Fibroblast of pulmonary artery (primary cell): ENCODE measurements around the gene SSB.
A peak's percentile ranks its signal among the peaks of the same experiment; 100 is the strongest.
"Not testable (repeated sequence)": the region's sequence is repeated elsewhere in the genome, so short reads cannot be mapped to it uniquely, and the experiment has no call there.

Experiments
- DNase-seq: peaks from one replicate; pipeline ENCODE4 v3.0.0-alpha.2; 2010; ENCODE audit warnings: low read depth
- H3K4me3 ChIP-seq: replicated peaks from 2 replicates; pipeline ENCODE4 v1.5.1; 2011; ENCODE audit warnings: low read depth, mild to moderate bottlenecking, control low read depth, low read length, moderate library complexity
- CTCF ChIP-seq: IDR thresholded peaks from 2 replicates; pipeline ENCODE4 v1.5.1; 2011; ENCODE audit warnings: mild to moderate bottlenecking, control low read depth, low read length, inconsistent platforms; ENCODE audit errors: missing control alignments

Gene SSB

GRCh38 chr2:169759987-169760386 lies 38.7 kb upstream of the SSB start:
- no peak for TF ChIP-seq CTCF
- no peak for DNase-seq
- H3K4me3 ChIP-seq: no peak overlapping the region

- not testable (repeated sequence) for DNase-seq, H3K4me3 ChIP-seq
Measured at GRCh38 chr2:169760798-169761197, 37.9 kb upstream of the SSB start.

GRCh38 chr2:169761251-169761969 lies 37.3 kb upstream of the SSB start:
- no peak for TF ChIP-seq CTCF
- DNase-seq: no peak
- no peak overlapping the region for H3K4me3 ChIP-seq

GRCh38 chr2:169761970-169762292 lies 36.7 kb upstream of the SSB start:
- no peak overlapping the region for H3K4me3 ChIP-seq
- DNase-seq: no peak
- no peak for TF ChIP-seq CTCF

- no peak overlapping the region for H3K4me3 ChIP-seq
- DNase-seq: peak; percentile 18
- no peak for TF ChIP-seq CTCF
Measured at GRCh38 chr2:169765523-169765922, 33.1 kb upstream of the SSB start.

GRCh38 chr2:169767243-169767888 lies 31.3 kb upstream of the SSB start:
- peak; percentile 76 for DNase-seq
- no peak overlapping the region for H3K4me3 ChIP-seq
- TF ChIP-seq CTCF: peak; percentile 70

GRCh38 chr2:169768262-169768995 lies 30.2 kb upstream of the SSB start:
- no peak for DNase-seq
- TF ChIP-seq CTCF: no peak
- H3K4me3 ChIP-seq: peak overlapping the region; percentile 49
